Body of pancreas (tissue), 4 donors: ENCODE measurements around the gene ECM1.

Experiments
- POLR2A ChIP-seq, 3 donors: fragments of 450-650 bp; IDR thresholded peaks; one replicate each; pipeline ENCODE4 v1.6.1; 2016; ENCODE audit warnings: antibody characterized with exemption in 3 of 3, mild to moderate bottlenecking in 2 of 3
- TF ChIP-seq, protein P1 (sequence below), 7 experiments: fragments of 450-650 bp in 4 of 7; fragments of 200-600 bp in 3 of 7; sonication (generic) in 3 of 7; IDR thresholded peaks; one replicate each; pipeline ENCODE4 v1.5.1; 2016 to 2019; ENCODE audit warnings: antibody characterized with exemption in 7 of 7

DNA sequence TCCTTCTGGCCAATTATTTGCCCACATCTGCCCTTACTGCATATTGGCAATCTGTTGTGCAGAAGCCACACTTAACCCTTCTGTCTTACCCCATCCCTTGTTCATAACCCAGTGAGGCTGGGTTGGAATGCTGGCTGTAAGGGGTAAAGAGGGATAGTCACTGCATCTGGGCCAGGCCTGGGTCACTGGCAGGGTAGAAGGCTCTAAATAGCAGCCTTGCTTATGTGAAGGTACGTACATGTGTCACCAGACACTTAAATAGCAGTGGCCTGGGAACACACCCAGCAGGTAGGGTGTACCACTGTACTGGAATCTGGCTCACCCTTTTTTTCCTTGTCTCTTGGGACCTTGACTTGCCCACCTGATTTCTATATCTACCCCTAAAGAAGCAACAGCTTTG lies 30.6 kb upstream of the ECM1 start:
- TF ChIP-seq, protein P1, sequence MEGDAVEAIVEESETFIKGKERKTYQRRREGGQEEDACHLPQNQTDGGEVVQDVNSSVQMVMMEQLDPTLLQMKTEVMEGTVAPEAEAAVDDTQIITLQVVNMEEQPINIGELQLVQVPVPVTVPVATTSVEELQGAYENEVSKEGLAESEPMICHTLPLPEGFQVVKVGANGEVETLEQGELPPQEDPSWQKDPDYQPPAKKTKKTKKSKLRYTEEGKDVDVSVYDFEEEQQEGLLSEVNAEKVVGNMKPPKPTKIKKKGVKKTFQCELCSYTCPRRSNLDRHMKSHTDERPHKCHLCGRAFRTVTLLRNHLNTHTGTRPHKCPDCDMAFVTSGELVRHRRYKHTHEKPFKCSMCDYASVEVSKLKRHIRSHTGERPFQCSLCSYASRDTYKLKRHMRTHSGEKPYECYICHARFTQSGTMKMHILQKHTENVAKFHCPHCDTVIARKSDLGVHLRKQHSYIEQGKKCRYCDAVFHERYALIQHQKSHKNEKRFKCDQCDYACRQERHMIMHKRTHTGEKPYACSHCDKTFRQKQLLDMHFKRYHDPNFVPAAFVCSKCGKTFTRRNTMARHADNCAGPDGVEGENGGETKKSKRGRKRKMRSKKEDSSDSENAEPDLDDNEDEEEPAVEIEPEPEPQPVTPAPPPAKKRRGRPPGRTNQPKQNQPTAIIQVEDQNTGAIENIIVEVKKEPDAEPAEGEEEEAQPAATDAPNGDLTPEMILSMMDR (IDR thresholded peaks at IDR 0.05), result no peak
- no peak for TF ChIP-seq POLR2A (IDR thresholded peaks at IDR 0.05)
